Caco-2 (cell line): ENCODE measurements around the gene C2orf42. TPM values are rescaled to one million over a fixed set of nuclear protein-coding genes. Genes with fewer than 3 reads are reported as not detected.
"Not testable (repeated sequence)": the region's sequence is repeated elsewhere in the genome, so short reads cannot be mapped to it uniquely, and the experiment has no call there.

Experiments
- BruUV-seq: library from RNA; stranded (reverse); fragments of 400-500 nt; replicated peaks from 2 replicates; lab custom pipeline; 2021; lab: Mats Ljungman, UMichigan
- CTCF ChIA-PET: fragments of 300-600 bp; sonication (Branson Sonifier 250); formaldehyde crosslinking; loops from one replicate; lab custom pipeline; 2022; ENCODE audit warnings: antibody characterized with exemption; lab: Charles Lee
- POLR2A ChIA-PET: fragments of 300-600 bp; sonication (Branson Sonifier 250); formaldehyde crosslinking; loops from one replicate; lab custom pipeline; 2022; ENCODE audit warnings: antibody characterized with exemption; lab: Charles Lee
- DNase-seq, 2 experiments: peaks; one replicate each; pipeline versions ENCODE4 v3.0.0 to v3.0.0-alpha.2; 2020 to 2022
- H3K27me3 ChIP-seq: replicated peaks from 2 replicates; pipeline ENCODE4 v1.6.0; 2011; ENCODE audit warnings: low read length; ENCODE audit not compliant: control insufficient read depth, insufficient read depth
- H3K36me3 ChIP-seq: 2 replicates; pipeline ENCODE4 v1.5.1; 2011; ENCODE audit warnings: low read length; ENCODE audit not compliant: control insufficient read depth, insufficient read depth
- H3K4me1 ChIP-seq: fragments of 250-450 bp; sonication (Bioruptor Pico); 2 replicates; pipeline ENCODE4 v1.5.1; 2020; ENCODE audit warnings: mild to moderate bottlenecking
- H3K4me3 ChIP-seq: 2 replicates; pipeline ENCODE4 v1.5.1; 2011; ENCODE audit warnings: low read depth, mild to moderate bottlenecking, control low read depth, low read length
- H3K9me3 ChIP-seq: fragments of 250-450 bp; sonication (Bioruptor Pico); 2 replicates; pipeline ENCODE4 v1.5.1; 2020; ENCODE audit warnings: mild to moderate bottlenecking, moderate library complexity
- H3K27ac Mint-ChIP-seq: one replicate; pipeline ENCODE4 v1.8.0; 2022; ENCODE audit warnings: mixed read lengths; ENCODE audit not compliant: unreplicated experiment
- H3K27me3 Mint-ChIP-seq: one replicate; pipeline ENCODE4 v1.8.0; 2022; ENCODE audit warnings: mixed read lengths; ENCODE audit not compliant: insufficient read depth, unreplicated experiment
- H3K36me3 Mint-ChIP-seq: one replicate; pipeline ENCODE4 v1.8.0; 2022; ENCODE audit warnings: mild to moderate bottlenecking, mixed read lengths; ENCODE audit not compliant: insufficient read depth, unreplicated experiment
- H3K4me1 Mint-ChIP-seq: one replicate; pipeline ENCODE4 v1.8.0; 2022; ENCODE audit warnings: low read depth, mixed read lengths; ENCODE audit not compliant: unreplicated experiment
- H3K4me3 Mint-ChIP-seq: one replicate; pipeline ENCODE4 v1.8.0; 2022; ENCODE audit warnings: mild to moderate bottlenecking, moderate library complexity, mixed read lengths; ENCODE audit not compliant: unreplicated experiment
- H3K9me3 Mint-ChIP-seq: one replicate; pipeline ENCODE4 v1.8.0; 2022; ENCODE audit warnings: mixed read lengths; ENCODE audit not compliant: unreplicated experiment
- intact Hi-C: fragments of 100-400 bp; cut with micrococcal nuclease; formaldehyde crosslinking; loops from one replicate; pipeline ENCODE4 v1.10.0; 2022; ENCODE audit not compliant: unreplicated experiment
- total RNA-seq: library from RNA; stranded (reverse); gene quantifications from 2 replicates; pipeline ENCODE4 v1.2.3, GENCODE V29; 2022
- TF ChIP-seq, protein P1 (sequence below), 2 experiments: fragments of 200-600 bp in 1 of 2; IDR thresholded peaks; 1 replicate in 1 of 2; 2 replicates in 1 of 2; pipeline versions ENCODE4 v1.5.1 to v1.8.0; 2011 to 2022; ENCODE audit warnings: antibody characterized with exemption in 1 of 2, control low read depth in 1 of 2, inconsistent platforms in 1 of 2, low read depth in 1 of 2, low read length in 1 of 2, mild to moderate bottlenecking in 1 of 2, moderate library complexity in 1 of 2; ENCODE audit not compliant: insufficient read depth in 1 of 2, severe bottlenecking in 1 of 2, unreplicated experiment in 1 of 2

C2orf42 gene
- total RNA-seq, 1 experiment from 2014 or later, result 14.8 TPM

DNA sequence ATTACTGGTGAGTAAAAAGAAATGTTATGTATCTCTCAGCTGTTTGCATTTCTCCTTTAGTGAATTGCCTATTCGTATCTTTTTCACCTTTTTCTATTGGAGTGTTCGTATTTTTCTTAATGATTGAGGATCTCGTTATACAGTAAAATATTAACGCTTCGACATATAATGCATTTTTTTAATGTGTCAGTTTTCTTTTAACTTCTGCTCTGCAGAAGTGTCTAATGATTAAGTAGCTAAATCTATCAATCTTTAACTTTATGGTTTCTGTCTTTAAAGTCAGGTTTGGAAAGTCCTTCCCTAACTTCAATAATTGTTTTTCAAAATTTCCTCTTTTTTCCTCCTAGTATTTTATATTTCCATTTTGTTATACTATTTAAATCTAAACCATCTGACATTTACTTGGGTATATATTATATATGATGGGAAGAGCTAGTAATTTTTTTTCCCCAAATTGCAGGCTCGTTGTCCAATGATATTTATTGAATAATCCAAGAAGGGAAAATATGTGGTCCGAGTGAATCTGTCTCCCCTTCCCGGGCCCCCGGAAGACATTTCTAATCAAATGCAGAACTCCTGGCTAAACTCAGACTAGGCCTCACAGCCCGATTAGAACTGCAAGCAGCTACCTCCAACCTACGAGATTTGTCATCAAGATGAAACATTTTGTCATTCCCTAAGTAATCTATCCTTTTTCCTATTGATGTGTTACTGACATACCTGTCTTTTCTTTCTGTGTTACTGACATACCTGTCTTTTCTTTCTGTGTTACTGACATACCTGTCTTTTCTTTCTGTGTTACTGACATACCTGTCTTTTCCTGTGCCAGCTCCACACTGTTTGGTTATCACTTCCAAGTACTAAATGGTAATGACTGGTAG is 86.3 kb downstream of the C2orf42 start:
- BruUV-seq, result no TSS peak
- POLR2A ChIA-PET, result interaction anchor here (0.6 to 1.2 kb wide), 2 partner anchors 16 to 20 kb away, joined by 3 to 6 read pairs; no protein-coding TSS in a partner anchor
- H3K4me3 Mint-ChIP-seq, result peak overlapping the region; percentile 47

DNA sequence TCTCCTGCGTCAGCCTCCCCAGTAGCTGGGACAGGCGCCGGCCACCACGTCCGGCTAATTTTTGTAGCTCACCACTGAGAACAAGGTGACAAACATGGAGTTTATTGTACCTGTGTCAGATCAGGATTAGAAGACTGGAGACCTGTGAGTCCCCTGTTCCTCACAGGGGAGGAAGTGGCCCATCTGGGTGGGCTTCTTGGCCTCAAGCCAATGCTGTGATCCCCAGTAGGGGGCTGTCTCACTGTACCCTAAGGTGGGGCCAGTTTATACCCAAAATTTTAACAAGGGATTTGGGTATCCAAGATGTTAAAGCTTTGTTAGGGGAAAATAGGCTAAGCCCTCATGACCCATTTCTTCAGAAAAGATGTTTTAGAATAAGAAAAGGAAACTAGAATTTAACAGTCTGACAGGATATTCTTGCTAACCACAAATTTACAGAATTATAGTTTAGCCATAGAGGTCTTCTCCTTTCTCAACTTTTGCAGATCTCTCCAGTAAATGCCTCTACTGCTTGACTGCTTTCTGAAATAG is 87.2 kb downstream of the C2orf42 start:
- Mint-ChIP-seq H3K27ac (peak overlapping the region; percentile 68), H3K27me3 (no peaks in the 10 kb centered on the region), H3K9me3 (no peaks in the 10 kb centered on the region), H3K36me3 (peaks cover 7% of the 10 kb centered on the region), H3K4me3 (no peak overlapping the region), H3K4me1 (peaks cover 19% of the 10 kb centered on the region)
- Histone ChIP-seq H3K36me3 (no peaks in the 10 kb centered on the region), H3K4me3 (no peak overlapping the region), H3K4me1 (peaks cover 25% of the 10 kb centered on the region), H3K27me3 (no peaks in the 10 kb centered on the region), H3K9me3 (no peaks in the 10 kb centered on the region)
- ChIA-PET CTCF (interaction anchor here (0.6 kb wide), 1 partner anchor 29 kb away, joined by 3 read pairs; no protein-coding TSS in a partner anchor), POLR2A (interaction anchor here (0.5 to 1.2 kb wide), 2 partner anchors 21 kb away, joined by 6 to 7 read pairs; no protein-coding TSS in a partner anchor)
- BruUV-seq, result no TSS peak
- DNase-seq, result no peak
- TF ChIP-seq, protein P1, sequence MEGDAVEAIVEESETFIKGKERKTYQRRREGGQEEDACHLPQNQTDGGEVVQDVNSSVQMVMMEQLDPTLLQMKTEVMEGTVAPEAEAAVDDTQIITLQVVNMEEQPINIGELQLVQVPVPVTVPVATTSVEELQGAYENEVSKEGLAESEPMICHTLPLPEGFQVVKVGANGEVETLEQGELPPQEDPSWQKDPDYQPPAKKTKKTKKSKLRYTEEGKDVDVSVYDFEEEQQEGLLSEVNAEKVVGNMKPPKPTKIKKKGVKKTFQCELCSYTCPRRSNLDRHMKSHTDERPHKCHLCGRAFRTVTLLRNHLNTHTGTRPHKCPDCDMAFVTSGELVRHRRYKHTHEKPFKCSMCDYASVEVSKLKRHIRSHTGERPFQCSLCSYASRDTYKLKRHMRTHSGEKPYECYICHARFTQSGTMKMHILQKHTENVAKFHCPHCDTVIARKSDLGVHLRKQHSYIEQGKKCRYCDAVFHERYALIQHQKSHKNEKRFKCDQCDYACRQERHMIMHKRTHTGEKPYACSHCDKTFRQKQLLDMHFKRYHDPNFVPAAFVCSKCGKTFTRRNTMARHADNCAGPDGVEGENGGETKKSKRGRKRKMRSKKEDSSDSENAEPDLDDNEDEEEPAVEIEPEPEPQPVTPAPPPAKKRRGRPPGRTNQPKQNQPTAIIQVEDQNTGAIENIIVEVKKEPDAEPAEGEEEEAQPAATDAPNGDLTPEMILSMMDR (IDR thresholded peaks at IDR 0.05; ENCODE audit: insufficient read depth in 1 of 2, low read depth in 1 of 2, low read length in 1 of 2, severe bottlenecking in 1 of 2, unreplicated experiment in 1 of 2), result no peak
- intact Hi-C loops, result no loop called here

More for the DNA sequence above, 86.3 kb downstream of the C2orf42 start:
- DNase-seq, result peak; percentile 66 to 68
- TF ChIP-seq, protein P1 (IDR thresholded peaks at IDR 0.05; ENCODE audit: insufficient read depth in 1 of 2, low read depth in 1 of 2, low read length in 1 of 2, severe bottlenecking in 1 of 2, unreplicated experiment in 1 of 2), result no peak
- Mint-ChIP-seq H3K9me3 (no peaks in the 10 kb centered on the region), H3K27me3 (no peaks in the 10 kb centered on the region), H3K4me1 (peaks cover 20% of the 10 kb centered on the region), H3K27ac (peak overlapping the region; percentile 68), H3K36me3 (peaks cover 9% of the 10 kb centered on the region)
- intact Hi-C loops, result no loop called here
- Histone ChIP-seq H3K27me3 (no peaks in the 10 kb centered on the region), H3K36me3 (no peaks in the 10 kb centered on the region), H3K4me3 (no peak overlapping the region), H3K9me3 (no peaks in the 10 kb centered on the region), H3K4me1 (peaks cover 30% of the 10 kb centered on the region)
- CTCF ChIA-PET, result no interaction called here

DNA sequence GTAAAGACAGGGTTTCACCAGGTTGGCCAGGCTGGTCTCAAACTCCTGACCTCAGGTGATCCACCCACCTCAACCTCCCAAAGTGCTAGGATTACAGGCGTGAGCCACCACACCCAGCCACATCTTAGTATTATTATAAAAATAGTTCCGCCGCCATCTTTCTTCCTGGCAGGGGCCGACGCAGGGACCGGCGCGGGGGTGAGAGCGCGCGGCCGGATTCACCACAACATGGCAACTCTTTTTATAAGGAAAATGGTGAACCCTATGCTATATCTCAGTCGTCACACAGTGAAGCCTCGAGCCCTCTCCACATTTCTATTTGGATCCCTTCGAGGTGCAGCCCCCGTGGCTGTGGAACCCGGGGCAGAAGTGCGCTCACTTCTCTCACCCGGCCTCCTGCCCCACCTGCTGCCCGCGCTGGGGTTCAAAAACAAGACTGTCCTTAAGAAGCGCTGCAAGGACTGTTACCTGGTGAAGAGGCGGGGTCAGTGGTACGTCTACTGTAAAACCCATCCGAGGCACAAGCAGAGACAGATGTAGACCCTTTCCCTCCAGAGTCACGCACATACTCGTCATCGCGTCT is 88.4 kb downstream of the C2orf42 start:
- H3K4me1 ChIP-seq, result peaks cover 18% of the 10 kb centered on the region
- H3K27ac Mint-ChIP-seq, H3K9me3 Mint-ChIP-seq, POLR2A ChIA-PET, H3K4me1 Mint-ChIP-seq, BruUV-seq, H3K9me3 ChIP-seq, H3K36me3 ChIP-seq, H3K4me3 Mint-ChIP-seq, CTCF ChIA-PET, H3K27me3 ChIP-seq, DNase-seq, H3K27me3 Mint-ChIP-seq, H3K4me3 ChIP-seq, intact Hi-C loops, H3K36me3 Mint-ChIP-seq: not testable (repeated sequence)

DNA sequence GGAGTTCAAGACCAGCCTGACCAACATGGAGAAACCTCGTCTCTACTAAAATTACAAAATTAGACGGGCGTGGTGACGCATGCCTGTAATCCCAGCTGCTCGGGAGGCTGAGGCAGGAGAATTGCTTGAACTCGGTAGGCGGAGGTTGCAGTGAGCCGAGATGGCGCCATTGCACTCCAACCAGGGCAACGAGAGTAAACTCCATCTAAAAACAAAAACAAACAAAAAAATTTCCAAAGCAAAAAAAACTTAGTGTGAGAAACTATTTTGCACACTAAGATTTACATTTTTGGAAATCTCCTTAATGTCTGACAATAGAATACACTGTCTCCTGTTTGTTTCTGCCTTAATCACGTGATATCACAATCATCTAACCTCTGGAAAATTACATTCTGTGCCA is 89.1 kb downstream of the C2orf42 start:
- CTCF ChIA-PET, H3K4me3 ChIP-seq, H3K9me3 ChIP-seq, intact Hi-C loops, H3K27ac Mint-ChIP-seq, H3K27me3 Mint-ChIP-seq, H3K9me3 Mint-ChIP-seq, BruUV-seq, H3K4me3 Mint-ChIP-seq, H3K4me1 Mint-ChIP-seq, DNase-seq, H3K36me3 ChIP-seq, POLR2A ChIA-PET, H3K36me3 Mint-ChIP-seq, H3K27me3 ChIP-seq: not testable (repeated sequence)
- peaks cover 13% of the 10 kb centered on the region; the same call in 1 of the 2 replicates for H3K4me1 ChIP-seq
